CD4-positive, alpha-beta T cell treated with Interferon alpha-2 for 1 hour (primary cell): Measurements from ENCODE around the gene TMEM225B.
"Not testable (repeated sequence)": the region's sequence is repeated elsewhere in the genome, so short reads cannot be mapped to it uniquely, and the experiment has no call there.

Experiments
- DNase-seq, 2 donors: peaks; one replicate each; pipeline ENCODE4 v3.0.0-alpha.2; 2020 to 2022

The TMEM225B gene

GRCh38 chr7:99597762-99598501 lies at the start of gene TMEM225B:
TMEM225B (plus strand) TSS chr7:99598267; CDS start chr7:99604389, 6,122 bp downstream.
- no peak for DNase-seq

- not testable (repeated sequence) for DNase-seq
Observed at GRCh38 chr7:99549545-99549944, 48.5 kb upstream of the TMEM225B start.

GRCh38 chr7:99551334-99551733 lies 46.7 kb upstream of the TMEM225B start:
- no peak for DNase-seq

- DNase-seq, result peak; percentile 87 to 89
Observed at GRCh38 chr7:99551767-99552463, 46.2 kb upstream of the TMEM225B start, which contains the start of gene FAM200A. FAM200A (minus strand) TSS chr7:99552114; CDS start chr7:99548407, 3,707 bp downstream.

GRCh38 chr7:99553039-99553438 lies 45.0 kb upstream of the TMEM225B start:
- DNase-seq, result no peak

GRCh38 chr7:99554939-99555338 lies 43.1 kb upstream of the TMEM225B start:
- no peak for DNase-seq

- DNase-seq, result no peak
Observed at GRCh38 chr7:99557196-99557607, 40.9 kb upstream of the TMEM225B start.

GRCh38 chr7:99557940-99558305 lies 40.1 kb upstream of the TMEM225B start:
- no peak for DNase-seq

- peak; percentile 90 to 95 for DNase-seq
Observed at GRCh38 chr7:99558306-99559174, 39.5 kb upstream of the TMEM225B start, which contains the start of gene ZNF655. ZNF655 (plus strand) TSS chr7:99558642; CDS start chr7:99560560, 1,918 bp downstream.

- peak in 1 of 2 donors; percentile 62 for DNase-seq
Observed at GRCh38 chr7:99559175-99559915, 38.7 kb upstream of the TMEM225B start.

GRCh38 chr7:99560834-99561736 lies 37.0 kb upstream of the TMEM225B start:
- no peak for DNase-seq

- DNase-seq, result no peak
Observed at GRCh38 chr7:99561737-99562051, 36.4 kb upstream of the TMEM225B start.

GRCh38 chr7:99562114-99562784 lies 35.8 kb upstream of the TMEM225B start:
- no peak for DNase-seq

- no peak for DNase-seq
Observed at GRCh38 chr7:99562832-99563231, 35.2 kb upstream of the TMEM225B start.

GRCh38 chr7:99563650-99564049 lies 34.4 kb upstream of the TMEM225B start:
- no peak for DNase-seq

- DNase-seq, result not testable (repeated sequence)
Observed at GRCh38 chr7:99568770-99569169, 29.3 kb upstream of the TMEM225B start.

GRCh38 chr7:99571768-99572167 lies 26.3 kb upstream of the TMEM225B start:
- DNase-seq, result no peak

GRCh38 chr7:99573257-99573656 lies 24.8 kb upstream of the TMEM225B start:
- no peak for DNase-seq

- no peak for DNase-seq
Observed at GRCh38 chr7:99576251-99576650, 21.8 kb upstream of the TMEM225B start.

GRCh38 chr7:99579281-99579955 lies 18.6 kb upstream of the TMEM225B start:
- DNase-seq, result no peak
